Kidney epithelial cell (primary cell): Measurements from ENCODE around the gene NPHP1. TPM values are rescaled to one million over a fixed set of nuclear protein-coding genes. Genes with fewer than 3 reads are reported as not detected.
"Not testable (repeated sequence)": the region's sequence is repeated elsewhere in the genome, so short reads cannot be mapped to it uniquely, and the experiment has no call there.

ENCODE experiments used
- DNase-seq: peaks from one replicate; pipeline ENCODE4 v3.0.0-alpha.2; 2010; ENCODE audit warnings: low read depth
- H3K27me3 ChIP-seq: 2 replicates; pipeline ENCODE4 v1.6.0; 2011; ENCODE audit warnings: low read length; ENCODE audit not compliant: control insufficient read depth, insufficient read depth
- H3K36me3 ChIP-seq: 2 replicates; pipeline ENCODE4 v1.5.1; 2011; ENCODE audit warnings: low read length; ENCODE audit not compliant: control insufficient read depth, insufficient read depth
- H3K4me3 ChIP-seq: 2 replicates; pipeline ENCODE4 v1.5.1; 2011; ENCODE audit warnings: low read depth, mild to moderate bottlenecking, control low read depth, low read length
- CTCF ChIP-seq: IDR thresholded peaks from 2 replicates; pipeline ENCODE4 v1.5.1; 2011; ENCODE audit warnings: mild to moderate bottlenecking, moderate library complexity, low read length, control low read depth, inconsistent platforms; ENCODE audit not compliant: insufficient read depth, poor library complexity, severe bottlenecking
- total RNA-seq: library from RNA; depleted of rRNA; stranded (reverse); fragments of >200 nt; gene quantifications from 2 replicates; pipeline ENCODE4 v1.2.3, GENCODE V29; 2015

The NPHP1 gene
- total RNA-seq: 2.5 and 4.4 TPM in 2 replicates

- H3K36me3 ChIP-seq: no peaks in the 10 kb centered on the region
- peak within 1 kb of the TSS; percentile 91 for H3K4me3 ChIP-seq
- no peak for TF ChIP-seq CTCF
- peak; percentile 53 for DNase-seq
- no peaks in the 10 kb centered on the region for H3K27me3 ChIP-seq
These were observed at the start of gene NPHP1 for GRCh38 chr2:110204408-110205385. TSS of gene NPHP1 (minus strand) at chr2:110205013. CDS start at chr2:110204968, 45 bp downstream.

GRCh38 chr2:110248081-110248795, 43.4 kb upstream of the NPHP1 start:
- H3K4me3 ChIP-seq, H3K36me3 ChIP-seq, H3K27me3 ChIP-seq, DNase-seq: not testable (repeated sequence)

- not testable (repeated sequence) for DNase-seq, H3K36me3 ChIP-seq, H3K27me3 ChIP-seq, H3K4me3 ChIP-seq
These were observed 40.9 kb upstream of the NPHP1 start for GRCh38 chr2:110245488-110246435.

GRCh38 chr2:110243283-110243682, 38.5 kb upstream of the NPHP1 start:
- H3K36me3 ChIP-seq, H3K4me3 ChIP-seq, H3K27me3 ChIP-seq, DNase-seq: not testable (repeated sequence)

GRCh38 chr2:110234514-110234913, 29.7 kb upstream of the NPHP1 start:
- H3K4me3 ChIP-seq, H3K27me3 ChIP-seq, DNase-seq, H3K36me3 ChIP-seq: not testable (repeated sequence)

GRCh38 chr2:110229886-110230285, 25.1 kb upstream of the NPHP1 start:
- DNase-seq, H3K36me3 ChIP-seq, H3K27me3 ChIP-seq, H3K4me3 ChIP-seq: not testable (repeated sequence)

GRCh38 chr2:110222626-110223025, 17.8 kb upstream of the NPHP1 start:
- not testable (repeated sequence) for DNase-seq, H3K36me3 ChIP-seq, H3K4me3 ChIP-seq, H3K27me3 ChIP-seq

- TF ChIP-seq CTCF: no peak
- Histone ChIP-seq H3K27me3 (no peaks in the 10 kb centered on the region), H3K4me3 (no peak overlapping the region), H3K36me3 (no peaks in the 10 kb centered on the region)
- DNase-seq: no peak
These were observed 17.1 kb upstream of the NPHP1 start for GRCh38 chr2:110221938-110222337.
